ENCODE data around the gene ANKS1A.

GRCh38 chr6:34867484-34867883, 21.6 kb upstream of the ANKS1A start:
- TF ChIP-seq CTCF (conservative IDR thresholded peaks at IDR 0.05; ENCODE audit: low read depth in 2 of 2) (peak in 1 of 2 experiments; percentile 29; a peak in 3 of 4 replicates), POLR2AphosphoS5 (IDR thresholded peaks at IDR 0.05; ENCODE audit: low read depth) (no peak), ZNF114 (CRISPR knock-in tag; IDR thresholded peaks at IDR 0.05) (no peak), JUNB (IDR thresholded peaks at IDR 0.05; ENCODE audit: unreplicated experiment) (no peak), EZH2phosphoT487 (IDR thresholded peaks at IDR 0.05; ENCODE audit: unreplicated experiment) (no peak), EZH2 (IDR thresholded peaks at IDR 0.05; ENCODE audit: low read depth, unreplicated experiment) (no peak), REST (IDR thresholded peaks at IDR 0.05; ENCODE audit: unreplicated experiment) (no peak), CREB1 (CRISPR knock-in tag; IDR thresholded peaks at IDR 0.05; ENCODE audit: low read depth) (no peak), ETS1 (IDR thresholded peaks at IDR 0.05) (no peak), NANOG (IDR thresholded peaks at IDR 0.05; ENCODE audit: borderline replicate concordance) (no peak), ZNF331 (CRISPR knock-in tag; IDR thresholded peaks at IDR 0.05; ENCODE audit: low read depth) (no peak)
- TF ChIP-seq, protein P1, sequence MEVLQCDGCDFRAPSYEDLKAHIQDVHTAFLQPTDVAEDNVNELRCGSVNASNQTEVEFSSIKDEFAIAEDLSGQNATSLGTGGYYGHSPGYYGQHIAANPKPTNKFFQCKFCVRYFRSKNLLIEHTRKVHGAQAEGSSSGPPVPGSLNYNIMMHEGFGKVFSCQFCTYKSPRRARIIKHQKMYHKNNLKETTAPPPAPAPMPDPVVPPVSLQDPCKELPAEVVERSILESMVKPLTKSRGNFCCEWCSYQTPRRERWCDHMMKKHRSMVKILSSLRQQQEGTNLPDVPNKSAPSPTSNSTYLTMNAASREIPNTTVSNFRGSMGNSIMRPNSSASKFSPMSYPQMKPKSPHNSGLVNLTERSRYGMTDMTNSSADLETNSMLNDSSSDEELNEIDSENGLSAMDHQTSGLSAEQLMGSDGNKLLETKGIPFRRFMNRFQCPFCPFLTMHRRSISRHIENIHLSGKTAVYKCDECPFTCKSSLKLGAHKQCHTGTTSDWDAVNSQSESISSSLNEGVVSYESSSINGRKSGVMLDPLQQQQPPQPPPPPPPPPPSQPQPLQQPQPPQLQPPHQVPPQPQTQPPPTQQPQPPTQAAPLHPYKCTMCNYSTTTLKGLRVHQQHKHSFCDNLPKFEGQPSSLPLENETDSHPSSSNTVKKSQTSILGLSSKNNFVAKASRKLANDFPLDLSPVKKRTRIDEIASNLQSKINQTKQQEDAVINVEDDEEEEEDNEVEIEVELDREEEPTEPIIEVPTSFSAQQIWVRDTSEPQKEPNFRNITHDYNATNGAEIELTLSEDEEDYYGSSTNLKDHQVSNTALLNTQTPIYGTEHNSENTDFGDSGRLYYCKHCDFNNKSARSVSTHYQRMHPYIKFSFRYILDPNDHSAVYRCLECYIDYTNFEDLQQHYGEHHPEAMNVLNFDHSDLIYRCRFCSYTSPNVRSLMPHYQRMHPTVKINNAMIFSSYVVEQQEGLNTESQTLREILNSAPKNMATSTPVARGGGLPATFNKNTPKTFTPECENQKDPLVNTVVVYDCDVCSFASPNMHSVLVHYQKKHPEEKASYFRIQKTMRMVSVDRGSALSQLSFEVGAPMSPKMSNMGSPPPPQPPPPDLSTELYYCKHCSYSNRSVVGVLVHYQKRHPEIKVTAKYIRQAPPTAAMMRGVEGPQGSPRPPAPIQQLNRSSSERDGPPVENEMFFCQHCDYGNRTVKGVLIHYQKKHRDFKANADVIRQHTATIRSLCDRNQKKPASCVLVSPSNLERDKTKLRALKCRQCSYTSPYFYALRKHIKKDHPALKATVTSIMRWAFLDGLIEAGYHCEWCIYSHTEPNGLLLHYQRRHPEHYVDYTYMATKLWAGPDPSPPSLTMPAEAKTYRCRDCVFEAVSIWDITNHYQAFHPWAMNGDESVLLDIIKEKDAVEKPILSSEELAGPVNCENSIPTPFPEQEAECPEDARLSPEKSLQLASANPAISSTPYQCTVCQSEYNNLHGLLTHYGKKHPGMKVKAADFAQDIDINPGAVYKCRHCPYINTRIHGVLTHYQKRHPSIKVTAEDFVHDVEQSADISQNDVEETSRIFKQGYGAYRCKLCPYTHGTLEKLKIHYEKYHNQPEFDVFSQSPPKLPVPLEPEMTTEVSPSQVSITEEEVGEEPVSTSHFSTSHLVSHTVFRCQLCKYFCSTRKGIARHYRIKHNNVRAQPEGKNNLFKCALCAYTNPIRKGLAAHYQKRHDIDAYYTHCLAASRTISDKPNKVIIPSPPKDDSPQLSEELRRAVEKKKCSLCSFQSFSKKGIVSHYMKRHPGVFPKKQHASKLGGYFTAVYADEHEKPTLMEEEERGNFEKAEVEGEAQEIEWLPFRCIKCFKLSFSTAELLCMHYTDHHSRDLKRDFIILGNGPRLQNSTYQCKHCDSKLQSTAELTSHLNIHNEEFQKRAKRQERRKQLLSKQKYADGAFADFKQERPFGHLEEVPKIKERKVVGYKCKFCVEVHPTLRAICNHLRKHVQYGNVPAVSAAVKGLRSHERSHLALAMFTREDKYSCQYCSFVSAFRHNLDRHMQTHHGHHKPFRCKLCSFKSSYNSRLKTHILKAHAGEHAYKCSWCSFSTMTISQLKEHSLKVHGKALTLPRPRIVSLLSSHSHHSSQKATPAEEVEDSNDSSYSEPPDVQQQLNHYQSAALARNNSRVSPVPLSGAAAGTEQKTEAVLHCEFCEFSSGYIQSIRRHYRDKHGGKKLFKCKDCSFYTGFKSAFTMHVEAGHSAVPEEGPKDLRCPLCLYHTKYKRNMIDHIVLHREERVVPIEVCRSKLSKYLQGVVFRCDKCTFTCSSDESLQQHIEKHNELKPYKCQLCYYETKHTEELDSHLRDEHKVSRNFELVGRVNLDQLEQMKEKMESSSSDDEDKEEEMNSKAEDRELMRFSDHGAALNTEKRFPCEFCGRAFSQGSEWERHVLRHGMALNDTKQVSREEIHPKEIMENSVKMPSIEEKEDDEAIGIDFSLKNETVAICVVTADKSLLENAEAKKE (CRISPR knock-in tag; IDR thresholded peaks at IDR 0.05): no peak

All from GM23338 (cell line).